Subcutaneous abdominal adipose tissue (tissue), 5 donors: Measurements from ENCODE around the gene RAB40C.

ENCODE experiments used
- H3K27ac ChIP-seq: one replicate; pipeline ENCODE4 v1.7.0; 2013; ENCODE audit warnings: low read depth, mild to moderate bottlenecking, inconsistent platforms, low read length, moderate library complexity
- H3K27me3 ChIP-seq, 5 donors: one replicate each; pipeline ENCODE4 v1.7.0; 2013; ENCODE audit warnings: low read length in 5 of 5, inconsistent platforms in 1 of 5; ENCODE audit not compliant: control insufficient read depth in 5 of 5, insufficient read depth in 4 of 5
- H3K36me3 ChIP-seq, 5 donors: one replicate each; pipeline ENCODE4 v1.7.0; 2013; ENCODE audit warnings: low read length in 5 of 5; ENCODE audit not compliant: control insufficient read depth in 5 of 5, insufficient read depth in 5 of 5
- H3K4me1 ChIP-seq, 5 donors: one replicate each; pipeline ENCODE4 v1.7.0; 2013; ENCODE audit warnings: low read length in 5 of 5, mild to moderate bottlenecking in 3 of 5, moderate library complexity in 1 of 5; ENCODE audit not compliant: control insufficient read depth in 5 of 5, insufficient read depth in 5 of 5
- H3K4me3 ChIP-seq, 5 donors: one replicate each; pipeline ENCODE4 v1.7.0; 2013; ENCODE audit warnings: low read length in 5 of 5, low read depth in 1 of 5
- H3K9ac ChIP-seq, 5 donors: one replicate each; pipeline ENCODE4 v1.7.0; 2013; ENCODE audit warnings: low read length in 5 of 5, mild to moderate bottlenecking in 4 of 5, moderate library complexity in 3 of 5
- H3K9me3 ChIP-seq, 5 donors: one replicate each; pipeline ENCODE4 v1.7.0; 2013; ENCODE audit warnings: low read length in 5 of 5; ENCODE audit not compliant: control insufficient read depth in 5 of 5
- donor health status: healthy.
- donor health status: healthy.
- donor health status: healthy.
- donor health status: healthy.
- donor health status: healthy.

Gene RAB40C

GRCh38 chr16:582614-583331 lies 7.1 kb upstream of the RAB40C start:
- Histone ChIP-seq H3K4me3 (no peak overlapping the region), H3K27ac (no peak overlapping the region), H3K9ac (no peak overlapping the region)

GRCh38 chr16:583470-583814 lies 6.4 kb upstream of the RAB40C start:
- no peak overlapping the region for H3K4me3 ChIP-seq
- peaks cover 0 to 21% (median 6%) of the 10 kb centered on the region in 5 donors for H3K36me3 ChIP-seq
- H3K27ac ChIP-seq, result no peak overlapping the region
- H3K4me1 ChIP-seq, result peaks cover 5 to 36% (median 21%) of the 10 kb centered on the region in 5 donors
- peaks cover 0 to 2% (median 0%) of the 10 kb centered on the region in 5 donors for H3K27me3 ChIP-seq
- H3K9ac ChIP-seq, result no peak overlapping the region
- no peaks in the 10 kb centered on the region for H3K9me3 ChIP-seq

More at GRCh38 chr16:582614-583331, 7.1 kb upstream of the RAB40C start:
- Histone ChIP-seq H3K36me3 (peaks cover 0 to 21% (median 6%) of the 10 kb centered on the region in 5 donors), H3K9me3 (no peaks in the 10 kb centered on the region), H3K27me3 (peaks cover 0 to 2% (median 0%) of the 10 kb centered on the region in 5 donors), H3K4me1 (peaks cover 3 to 29% (median 14%) of the 10 kb centered on the region in 5 donors)

GRCh38 chr16:583815-584591 lies 5.9 kb upstream of the RAB40C start:
- Histone ChIP-seq H3K4me3 (no peak overlapping the region), H3K27me3 (peaks cover 0 to 2% (median 0%) of the 10 kb centered on the region in 5 donors), H3K27ac (no peak overlapping the region), H3K9me3 (no peaks in the 10 kb centered on the region), H3K4me1 (peaks cover 5 to 39% (median 24%) of the 10 kb centered on the region in 5 donors), H3K9ac (no peak overlapping the region), H3K36me3 (peaks cover 0 to 21% (median 6%) of the 10 kb centered on the region in 5 donors)

GRCh38 chr16:585351-585750 lies 4.5 kb upstream of the RAB40C start:
- Histone ChIP-seq H3K27me3 (peaks cover 0 to 2% (median 0%) of the 10 kb centered on the region in 5 donors), H3K4me3 (no peak overlapping the region), H3K9ac (no peak overlapping the region), H3K4me1 (peaks cover 5 to 40% (median 24%) of the 10 kb centered on the region in 5 donors), H3K9me3 (no peaks in the 10 kb centered on the region), H3K27ac (no peak overlapping the region), H3K36me3 (peaks cover 0 to 15% (median 6%) of the 10 kb centered on the region in 5 donors)

- Histone ChIP-seq H3K4me1 (peaks cover 10 to 48% (median 32%) of the 10 kb centered on the region in 5 donors), H3K27me3 (peaks cover 0 to 2% (median 0%) of the 10 kb centered on the region in 5 donors), H3K9ac (no peak overlapping the region), H3K9me3 (no peaks in the 10 kb centered on the region), H3K4me3 (no peak overlapping the region), H3K36me3 (peaks cover 0 to 8% (median 4%) of the 10 kb centered on the region in 5 donors), H3K27ac (no peak overlapping the region)
Observed at GRCh38 chr16:586047-586644, 3.7 kb upstream of the RAB40C start.

- H3K9me3 ChIP-seq, result no peaks in the 10 kb centered on the region
- H3K4me3 ChIP-seq, result no peak overlapping the region
- H3K36me3 ChIP-seq, result peaks cover 0 to 7% (median 4%) of the 10 kb centered on the region in 5 donors
- H3K27ac ChIP-seq, result peak overlapping the region; percentile 86
- H3K27me3 ChIP-seq, result peaks cover 0 to 2% (median 0%) of the 10 kb centered on the region in 5 donors
- H3K9ac ChIP-seq, result peak overlapping the region in 4 of 5 donors; percentile 38 to 67 (median 51)
- peaks cover 10 to 54% (median 38%) of the 10 kb centered on the region in 5 donors for H3K4me1 ChIP-seq
Observed at GRCh38 chr16:586645-587590, 2.9 kb upstream of the RAB40C start.

- H3K9ac ChIP-seq, result peak overlapping the region; percentile 56 to 94 (median 88)
- H3K9me3 ChIP-seq, result no peaks in the 10 kb centered on the region
- H3K4me3 ChIP-seq, result peak overlapping the region; percentile 77 to 90 (median 87)
- peaks cover 18 to 68% (median 53%) of the 10 kb centered on the region in 5 donors for H3K4me1 ChIP-seq
- H3K36me3 ChIP-seq, result peaks cover 0 to 8% (median 2%) of the 10 kb centered on the region in 5 donors
- H3K27me3 ChIP-seq, result peaks cover 0 to 2% (median 0%) of the 10 kb centered on the region in 5 donors
- peak overlapping the region; percentile 86 for H3K27ac ChIP-seq
Observed at GRCh38 chr16:588639-588888, 1.3 kb upstream of the RAB40C start.

- H3K4me1 ChIP-seq, result peaks cover 18 to 66% (median 53%) of the 10 kb centered on the region in 5 donors
- peak overlapping the region; percentile 86 for H3K27ac ChIP-seq
- H3K4me3 ChIP-seq, result peak overlapping the region; percentile 77 to 90 (median 87)
- H3K9ac ChIP-seq, result peak overlapping the region; percentile 56 to 94 (median 88)
- H3K9me3 ChIP-seq, result no peaks in the 10 kb centered on the region
- peaks cover 0 to 2% (median 0%) of the 10 kb centered on the region in 5 donors for H3K27me3 ChIP-seq
- peaks cover 0 to 8% (median 3%) of the 10 kb centered on the region in 5 donors for H3K36me3 ChIP-seq
Observed at GRCh38 chr16:588889-589657, 793 bp upstream of the RAB40C start.
